K562 (cell line): Measurements from ENCODE around the gene KRT39. TPM values are rescaled to one million over a fixed set of nuclear protein-coding genes. Genes with fewer than 3 reads are reported as not detected.

Experiments
- ATAC-seq: fragments of 200-7000 bp; cut with Tn5 transposase; 3 replicates; pipeline ENCODE4 v1.9.1; 2020; ENCODE audit warnings: moderate library complexity
- BruUV-seq: library from RNA; stranded (reverse); fragments of 400-500 nt; replicated peaks from 2 replicates; lab custom pipeline; 2021; lab: Mats Ljungman, UMichigan
- CTCF ChIA-PET: fragments of 300-600 bp; formaldehyde crosslinking; extraction: SDS; loops from one replicate; lab custom pipeline; 2021; ENCODE audit warnings: low intra/inter-chr PET ratio; lab: Yijun Ruan, JAX
- POLR2A ChIA-PET: fragments of 300-600, 350-650 bp; sonication (Branson Sonifier 250); formaldehyde crosslinking; extraction: SDS; loops from one replicate; lab custom pipeline; 2021; ENCODE audit warnings: antibody characterized with exemption, inconsistent platforms; lab: Yijun Ruan, JAX
- DNase-seq, 4 experiments: peaks; one replicate each; pipeline versions ENCODE4 v3.0.0 to v3.0.0-alpha.2; 2011 to 2018; ENCODE audit warnings: low spot score in 3 of 4, mixed read lengths in 3 of 4; ENCODE audit errors: extremely low read depth in 1 of 4
- FAIRE-seq: peaks from 2 replicates; lab custom pipeline; 2011; peaks lifted over from hg19 to GRCh38; lab: Jason Lieb, UNC
- H2AFZ ChIP-seq: 2 replicates; pipeline ENCODE4 v1.6.0; 2011; ENCODE audit warnings: low read depth, low read length, control low read depth, inconsistent platforms
- H3K27ac ChIP-seq: fragments of 200-600 bp; 3 replicates; pipeline ENCODE4 v1.8.0; 2011; ENCODE audit warnings: low read depth, mild to moderate bottlenecking, control low read depth, inconsistent platforms, low read length, moderate library complexity, mixed read lengths; ENCODE audit errors: extremely low read depth
- H3K27me3 ChIP-seq, 2 experiments: fragments of 300-600 bp in 1 of 2; 2 replicates in 1 of 2; 3 replicates in 1 of 2; pipeline versions ENCODE4 v1.6.0 to v1.8.0; 2011; ENCODE audit warnings: inconsistent platforms in 2 of 2, low read length in 2 of 2, mild to moderate bottlenecking in 1 of 2, mixed read lengths in 1 of 2, moderate library complexity in 1 of 2; ENCODE audit not compliant: control insufficient read depth in 2 of 2, insufficient read depth in 2 of 2
- H3K36me3 ChIP-seq: fragments of 300-600 bp; 3 replicates; pipeline ENCODE4 v1.8.0; 2011; ENCODE audit warnings: mild to moderate bottlenecking, low read length, inconsistent platforms; ENCODE audit not compliant: control insufficient read depth, insufficient read depth
- H3K4me1 ChIP-seq, 2 experiments: fragments of 200-600 bp in 1 of 2; replicated peaks in 1 of 2; 2 replicates in 1 of 2; 3 replicates in 1 of 2; pipeline versions ENCODE4 v1.5.1 to v1.8.0; 2011; ENCODE audit warnings: inconsistent platforms in 2 of 2, low read length in 2 of 2, mild to moderate bottlenecking in 1 of 2, mixed read lengths in 1 of 2, moderate library complexity in 1 of 2; ENCODE audit not compliant: control insufficient read depth in 2 of 2, insufficient read depth in 2 of 2
- H3K4me2 ChIP-seq: 2 replicates; pipeline ENCODE4 v1.6.1; 2011; ENCODE audit warnings: low read length, control low read depth, inconsistent platforms, mixed read lengths; ENCODE audit not compliant: insufficient read depth
- H3K4me3 ChIP-seq: fragments of 200-600 bp; sonication (generic), shearing (Covaris generic); 2 replicates; pipeline ENCODE4 v1.5.1; 2016; ENCODE audit warnings: control low read depth, inconsistent platforms
- H3K79me2 ChIP-seq: fragments of 200-600 bp; 3 replicates; pipeline ENCODE4 v1.8.0; 2011; ENCODE audit warnings: low read length, inconsistent platforms; ENCODE audit not compliant: control insufficient read depth, insufficient read depth
- H3K9ac ChIP-seq, 2 experiments: 2 replicates each; pipeline versions ENCODE4 v1.6.0 to v1.6.1; 2011; ENCODE audit warnings: low read depth in 2 of 2, low read length in 2 of 2, control low read depth in 1 of 2, inconsistent platforms in 1 of 2, mild to moderate bottlenecking in 1 of 2, mixed read lengths in 1 of 2; ENCODE audit not compliant: insufficient read depth in 1 of 2
- H3K9me1 ChIP-seq: one replicate; pipeline ENCODE4 v1.6.0; 2011; ENCODE audit warnings: inconsistent platforms, mild to moderate bottlenecking, low read length, moderate library complexity; ENCODE audit not compliant: control insufficient read depth, insufficient read depth
- H3K9me3 ChIP-seq: replicated peaks from 2 replicates; pipeline ENCODE4 v1.5.1; 2011; ENCODE audit warnings: low read depth, low read length, inconsistent platforms; ENCODE audit not compliant: control insufficient read depth, insufficient read depth
- H4K20me1 ChIP-seq: replicated peaks from 2 replicates; pipeline ENCODE4 v1.6.1; 2011; ENCODE audit warnings: low read length, inconsistent platforms, mixed read lengths; ENCODE audit not compliant: control insufficient read depth, insufficient read depth
- DMBX1 ChIP-seq: fragments of 250-450 bp; sonication (Bioruptor Pico); IDR thresholded peaks from 2 replicates; pipeline ENCODE4 v1.8.0; 2022; ENCODE audit warnings: inconsistent platforms, mild to moderate bottlenecking, moderate library complexity, borderline replicate concordance
- ETS2 ChIP-seq: IDR thresholded peaks from 2 replicates; pipeline ENCODE4 v1.6.1; 2016; ENCODE audit warnings: borderline replicate concordance, missing genetic modification characterization, mild to moderate bottlenecking, moderate library complexity, missing compliant biosample characterization; ENCODE audit not compliant: poor library complexity, severe bottlenecking
- EWSR1 ChIP-seq: fragments of 450-650 bp; IDR thresholded peaks from 2 replicates; pipeline ENCODE4 v1.6.1; 2018; ENCODE audit warnings: borderline replicate concordance, mild to moderate bottlenecking, low read depth, moderate library complexity; ENCODE audit not compliant: partially characterized antibody
- FOSL1 ChIP-seq: fragments of 200-800 bp; sonication (Bioruptor generic); conservative IDR thresholded peaks from 2 replicates; pipeline ENCODE4 v1.6.1; 2016; ENCODE audit warnings: missing genetic modification characterization, missing compliant biosample characterization
- GABPB2 ChIP-seq: fragments of 250-450 bp; sonication (Bioruptor Pico); conservative IDR thresholded peaks from 2 replicates; pipeline ENCODE4 v1.5.1; 2021; ENCODE audit warnings: mild to moderate bottlenecking
- KLF1 ChIP-seq: fragments of 450-650 bp; IDR thresholded peaks from 2 replicates; pipeline ENCODE4 v1.6.1; 2016; ENCODE audit warnings: missing genetic modification characterization, missing compliant biosample characterization
- KLF6 ChIP-seq: fragments of 250-450 bp; sonication (Bioruptor Pico); IDR thresholded peaks from 2 replicates; pipeline ENCODE4 v1.4.0; 2020; ENCODE audit warnings: mild to moderate bottlenecking, moderate library complexity, borderline replicate concordance
- MYBL2 ChIP-seq, 2 experiments: fragments of 450-650 bp in 1 of 2; sonication (generic) in 1 of 2; formaldehyde crosslinking in 1 of 2; IDR thresholded peaks; 2 replicates each; pipeline versions ENCODE4 v1.6.1 to v1.8.1; 2017 to 2022; ENCODE audit warnings: borderline replicate concordance in 1 of 2, inconsistent platforms in 1 of 2, low read depth in 1 of 2, mild to moderate bottlenecking in 1 of 2, missing genetic modification reagents in 1 of 2, moderate library complexity in 1 of 2
- NFE2L1 ChIP-seq: fragments of 450-650 bp; IDR thresholded peaks from 2 replicates; pipeline ENCODE4 v1.6.1; 2016; ENCODE audit warnings: missing genetic modification characterization, low read depth, mild to moderate bottlenecking, missing compliant biosample characterization, moderate library complexity, borderline replicate concordance
- POLR2AphosphoS2 ChIP-seq: IDR thresholded peaks from 2 replicates; pipeline ENCODE4 v1.6.1; 2012; ENCODE audit warnings: low read length, improper control_type of control experiment
- RUNX1 ChIP-seq: sonication (generic); IDR thresholded peaks from 2 replicates; pipeline ENCODE4 v1.6.1; 2016; ENCODE audit warnings: antibody characterized with exemption, low read depth
- SIN3A ChIP-seq, 2 experiments: fragments of 150-350 bp in 1 of 2; IDR thresholded peaks; 2 replicates each; pipeline ENCODE4 v1.6.1; 2011 to 2016; ENCODE audit warnings: borderline replicate concordance in 2 of 2, low read depth in 2 of 2, low read length in 2 of 2, mild to moderate bottlenecking in 2 of 2, moderate library complexity in 2 of 2; ENCODE audit not compliant: control insufficient read depth in 1 of 2
- TARDBP ChIP-seq: fragments of 450-650 bp; IDR thresholded peaks from 2 replicates; pipeline ENCODE4 v1.6.1; 2016
- ZNF184 ChIP-seq: sonication (generic); formaldehyde crosslinking; IDR thresholded peaks from 2 replicates; pipeline ENCODE4 v1.5.0; 2020; ENCODE audit warnings: missing genetic modification reagents
- ZNF3 ChIP-seq: fragments of 250-450 bp; sonication (Bioruptor Pico); IDR thresholded peaks from 2 replicates; pipeline ENCODE4 v1.5.0; 2021; ENCODE audit warnings: mild to moderate bottlenecking, moderate library complexity
- ZNF316 ChIP-seq: fragments of 450-650 bp; IDR thresholded peaks from 2 replicates; pipeline ENCODE4 v1.6.1; 2016
- ZSCAN32 ChIP-seq: fragments of 450-650 bp; formaldehyde crosslinking; IDR thresholded peaks from 2 replicates; pipeline ENCODE4 v1.4.0; 2020; ENCODE audit warnings: mild to moderate bottlenecking, moderate library complexity
- WGBS: fragments of 100-300 bp; shearing (Covaris generic); methylation state at CpG from one replicate; pipeline ENCODE4 v1.1.6; 2016; ENCODE audit warnings: low coverage, mixed read lengths; ENCODE audit not compliant: insufficient coverage; ENCODE audit errors: missing lambda C conversion rate; 5-methylcytosine and 5-hydroxymethylcytosine counted together
- in situ Hi-C: fragments of 300-500 bp; cut with MboI; formaldehyde crosslinking; loops from 4 replicates; pipeline ENCODE4 v1.15.0; 2018; ENCODE audit warnings: inconsistent platforms, mixed read lengths
- intact Hi-C: fragments of 100-400 bp; cut with micrococcal nuclease; formaldehyde crosslinking; loops from 2 replicates; pipeline ENCODE4 v1.14.2; 2022
- polyA plus RNA-seq, 8 experiments: library from polyadenylated mRNA; depleted of rRNA in 4 of 8; stranded (reverse) in 5 of 8; unstranded in 3 of 8; fragments of >200 nt; fragmentation: Nextera tagmentation in 2 of 8; fragmentation: Illumina TruSeq in 1 of 8; extraction: Ambion mirVana in 2 of 8; extraction: Trizol in 1 of 8; gene quantifications; 2 replicates each; pipeline versions ENCODE4 v1.2.1 to v1.2.3, GENCODE V29; 2011 to 2014; ENCODE audit warnings: inconsistent platforms in 1 of 8, missing spikeins in 1 of 8
- total RNA-seq, 7 experiments: library from RNA; depleted of rRNA in 6 of 7; stranded (reverse); fragments of >200 nt in 6 of 7; fragmentation: Illumina TruSeq in 2 of 7; extraction: Trizol in 2 of 7; gene quantifications; 2 replicates each; pipeline versions ENCODE4 v1.2.1 to v1.2.3, GENCODE V29; 2011 to 2021; ENCODE audit warnings: low replicate concordance in 1 of 7
- TF ChIP-seq, protein P1 (sequence below), 2 experiments: IDR thresholded peaks in 1 of 2; conservative IDR thresholded peaks in 1 of 2; 2 replicates each; pipeline ENCODE4 v1.6.1; 2016; ENCODE audit warnings: low read depth in 2 of 2, mild to moderate bottlenecking in 1 of 2, missing compliant biosample characterization in 1 of 2, missing genetic modification characterization in 1 of 2, moderate library complexity in 1 of 2
- TF ChIP-seq, protein P2 (sequence below): sonication (generic); formaldehyde crosslinking; IDR thresholded peaks from 2 replicates; pipeline ENCODE4 v1.8.1; 2023; ENCODE audit warnings: mild to moderate bottlenecking, missing genetic modification reagents

The KRT39 gene
- total and polyA plus RNA-seq, 9 of the 15 experiments (the other 6 are each of a cell fraction or from before 2014, with no cell fraction given): not detected

DNA sequence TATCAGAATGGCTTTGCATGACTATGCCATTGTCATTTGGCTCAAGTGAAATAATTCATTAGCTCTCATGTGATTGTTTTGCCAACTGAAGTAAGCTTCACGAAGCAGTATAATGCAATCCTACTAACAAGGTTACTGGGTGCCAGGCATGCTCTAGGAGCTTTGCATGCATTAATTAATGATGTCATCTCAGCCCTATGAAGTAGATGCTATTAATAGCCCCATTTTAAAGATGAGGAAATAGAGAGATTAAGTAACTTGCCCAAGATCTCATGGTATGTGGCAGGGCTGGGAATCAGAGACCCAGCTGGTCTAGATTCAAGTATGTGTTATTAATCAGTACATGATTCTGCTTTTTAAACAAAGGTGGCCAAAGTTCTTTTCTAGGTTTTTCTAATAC is 14.1 kb downstream of the KRT39 start:
- FAIRE-seq (no peak), ATAC-seq (no peak), DNase-seq (no peak)
- H3K9me1 ChIP-seq: no peaks in the 10 kb centered on the region
- no peaks in the 10 kb centered on the region for H3K79me2 ChIP-seq
- in situ Hi-C loops (no loop called here), intact Hi-C loops (no loop called here)
- CTCF ChIA-PET: no interaction called here
- no peaks in the 10 kb centered on the region for H3K36me3 ChIP-seq
- no peak overlapping the region for H3K27ac ChIP-seq
- H3K9ac ChIP-seq: no peak overlapping the region
- H3K4me2 ChIP-seq: no peak overlapping the region
- no peak overlapping the region for H2AFZ ChIP-seq
- POLR2A ChIA-PET: interaction anchor here (0.7 kb wide), 1 partner anchor 12 kb away, joined by 5 read pairs; no protein-coding TSS in a partner anchor
- H3K9me3 ChIP-seq: no peaks in the 10 kb centered on the region
- WGBS: 0% methylated on average over 1 of the region's 1 CpG
- no TSS peak for BruUV-seq
- no peaks in the 10 kb centered on the region for H3K4me1 ChIP-seq
- peaks cover 0 to 11% of the 10 kb centered on the region in 2 experiments; a peak in 2 of 5 replicates for H3K27me3 ChIP-seq
- no peak overlapping the region for H3K4me3 ChIP-seq
- no peaks in the 10 kb centered on the region for H4K20me1 ChIP-seq
- TF ChIP-seq, protein P1, sequence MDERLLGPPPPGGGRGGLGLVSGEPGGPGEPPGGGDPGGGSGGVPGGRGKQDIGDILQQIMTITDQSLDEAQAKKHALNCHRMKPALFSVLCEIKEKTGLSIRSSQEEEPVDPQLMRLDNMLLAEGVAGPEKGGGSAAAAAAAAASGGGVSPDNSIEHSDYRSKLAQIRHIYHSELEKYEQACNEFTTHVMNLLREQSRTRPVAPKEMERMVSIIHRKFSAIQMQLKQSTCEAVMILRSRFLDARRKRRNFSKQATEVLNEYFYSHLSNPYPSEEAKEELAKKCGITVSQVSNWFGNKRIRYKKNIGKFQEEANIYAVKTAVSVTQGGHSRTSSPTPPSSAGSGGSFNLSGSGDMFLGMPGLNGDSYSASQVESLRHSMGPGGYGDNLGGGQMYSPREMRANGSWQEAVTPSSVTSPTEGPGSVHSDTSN (CRISPR knock-in tag; IDR thresholded peaks at IDR 0.05; ENCODE audit: low read depth): no peak
- TF ChIP-seq, protein P1 (tag; conservative IDR thresholded peaks at IDR 0.05; ENCODE audit: low read depth): no peak
- TF ChIP-seq ZNF184 (CRISPR knock-in tag) (no peak), ZNF3 (CRISPR knock-in tag) (no peak), NFE2L1 (tag) (no peak), ZSCAN32 (no peak), KLF6 (CRISPR knock-in tag) (no peak), FOSL1 (tag) (no peak), MYBL2 (IDR thresholded peaks at IDR 0.05; ENCODE audit: low read depth) (no peak), MYBL2 (CRISPR knock-in tag; IDR thresholded peaks at IDR 0.05; ENCODE audit: borderline replicate concordance) (no peak), TARDBP (no peak), ETS2 (tag) (no peak), EWSR1 (no peak), ZNF316 (no peak), POLR2AphosphoS2 (no peak), SIN3A (IDR thresholded peaks at IDR 0.05; ENCODE audit: borderline replicate concordance in 2 of 2, control insufficient read depth in 1 of 2, low read depth in 2 of 2, low read length in 2 of 2) (no peak), DMBX1 (CRISPR knock-in tag) (no peak), GABPB2 (CRISPR knock-in tag) (no peak), KLF1 (tag) (no peak), RUNX1 (no peak)
- TF ChIP-seq, protein P2, sequence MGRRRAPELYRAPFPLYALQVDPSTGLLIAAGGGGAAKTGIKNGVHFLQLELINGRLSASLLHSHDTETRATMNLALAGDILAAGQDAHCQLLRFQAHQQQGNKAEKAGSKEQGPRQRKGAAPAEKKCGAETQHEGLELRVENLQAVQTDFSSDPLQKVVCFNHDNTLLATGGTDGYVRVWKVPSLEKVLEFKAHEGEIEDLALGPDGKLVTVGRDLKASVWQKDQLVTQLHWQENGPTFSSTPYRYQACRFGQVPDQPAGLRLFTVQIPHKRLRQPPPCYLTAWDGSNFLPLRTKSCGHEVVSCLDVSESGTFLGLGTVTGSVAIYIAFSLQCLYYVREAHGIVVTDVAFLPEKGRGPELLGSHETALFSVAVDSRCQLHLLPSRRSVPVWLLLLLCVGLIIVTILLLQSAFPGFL: no peak
- TF ChIP-seq, all 486 proteins: peak for 0
